DMS114 treated with DMSO at 0.1 percent for 48 hours (cell line): ENCODE data around the gene PDLIM7.

Experiments
- DNase-seq: peaks from one replicate; lab custom pipeline; 2025; ENCODE audit not compliant: unreplicated experiment; lab: John Stamatoyannopoulos, UW

Gene PDLIM7

GRCh38 chr5:177445917-177446199 is 51.5 kb downstream of the PDLIM7 start:
- no peak for DNase-seq

GRCh38 chr5:177445052-177445916 is 52.1 kb downstream of the PDLIM7 start:
- no peak for DNase-seq

- no peak for DNase-seq
Observed at GRCh38 chr5:177444106-177445051, 53.0 kb downstream of the PDLIM7 start.

DNA sequence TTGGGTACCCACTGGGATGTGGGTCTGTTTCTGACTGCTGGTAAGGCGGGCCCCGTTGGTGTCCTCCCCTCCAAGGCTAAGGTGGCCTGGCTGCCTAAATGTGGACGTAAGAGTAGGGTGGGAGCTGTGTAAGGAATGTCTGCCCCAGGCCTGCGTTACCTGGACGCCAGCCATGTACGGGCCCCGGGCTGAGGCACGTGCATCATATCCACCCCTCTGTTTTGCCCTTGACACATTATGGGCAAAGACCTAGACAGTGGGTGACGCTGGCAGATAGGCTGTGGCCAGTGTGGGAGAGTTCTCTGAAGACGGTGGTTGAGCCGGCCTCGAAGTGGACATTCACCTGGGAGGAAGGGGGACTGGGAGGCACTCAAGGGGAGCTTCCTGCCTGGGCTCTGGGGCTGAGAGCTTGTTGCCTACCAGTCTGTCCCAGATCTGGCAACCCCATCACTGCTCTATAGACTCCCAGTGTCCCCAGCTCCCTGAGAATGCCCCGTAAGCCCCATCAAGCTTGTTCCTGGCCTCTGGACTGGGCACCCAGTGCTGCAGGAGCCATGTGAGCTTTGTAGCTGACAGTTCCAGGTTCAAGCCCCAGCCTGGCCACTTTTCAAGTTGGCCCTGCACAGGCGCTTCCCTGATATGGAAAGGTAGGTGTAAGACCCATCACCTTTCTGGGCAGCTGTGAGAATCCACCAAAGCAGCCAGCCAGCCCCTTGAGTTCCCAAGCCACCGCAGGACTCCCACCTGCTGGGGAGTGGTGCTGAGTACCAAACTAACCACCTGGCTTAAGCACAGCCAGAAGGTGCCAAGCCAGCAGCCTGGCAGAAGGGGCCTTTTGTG is 54.0 kb downstream of the PDLIM7 start:
- DNase-seq = no peak

- DNase-seq = no peak
Observed at GRCh38 chr5:177442066-177442826, 55.2 kb downstream of the PDLIM7 start.

DNA sequence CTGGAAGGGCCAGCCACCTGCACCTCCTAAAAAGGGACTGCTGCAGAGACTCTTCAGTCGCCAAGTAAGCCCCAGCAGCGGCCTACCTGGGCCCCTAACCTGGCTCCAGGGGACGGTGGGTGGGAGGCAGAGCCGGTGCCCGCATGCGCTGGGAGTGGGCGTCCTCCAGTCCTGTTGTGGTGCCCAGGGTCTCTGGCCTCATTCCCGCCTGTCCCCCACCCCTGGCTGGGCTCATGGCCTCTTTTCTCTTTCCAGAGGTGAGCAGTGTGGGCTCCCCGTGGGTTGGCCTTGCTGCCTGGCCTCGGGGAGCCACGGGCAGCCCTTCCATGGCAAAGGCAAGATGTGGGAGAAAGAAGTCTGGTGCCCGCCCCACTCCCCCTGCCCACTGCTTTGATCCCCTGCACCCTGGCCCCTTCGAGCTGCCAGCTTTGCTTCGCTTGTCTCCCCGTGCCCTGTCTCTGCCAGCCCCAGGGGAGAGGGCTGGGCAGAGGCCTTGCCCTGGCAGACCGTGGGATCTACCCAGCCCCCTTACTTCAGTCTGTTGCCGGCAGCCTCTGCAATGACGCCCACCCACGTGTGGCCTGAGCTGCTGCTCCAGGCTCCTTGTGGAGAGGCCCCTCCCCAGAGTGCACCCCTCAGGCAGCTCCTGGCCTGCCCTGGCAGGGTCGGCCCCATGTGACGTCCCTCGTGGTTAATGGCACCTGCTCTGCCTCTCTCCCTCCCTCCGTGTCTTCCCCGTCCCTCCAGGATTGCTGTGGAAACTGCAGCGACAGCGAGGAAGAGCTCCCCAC is 56.2 kb downstream of the PDLIM7 start:
- no peak for DNase-seq

DNA sequence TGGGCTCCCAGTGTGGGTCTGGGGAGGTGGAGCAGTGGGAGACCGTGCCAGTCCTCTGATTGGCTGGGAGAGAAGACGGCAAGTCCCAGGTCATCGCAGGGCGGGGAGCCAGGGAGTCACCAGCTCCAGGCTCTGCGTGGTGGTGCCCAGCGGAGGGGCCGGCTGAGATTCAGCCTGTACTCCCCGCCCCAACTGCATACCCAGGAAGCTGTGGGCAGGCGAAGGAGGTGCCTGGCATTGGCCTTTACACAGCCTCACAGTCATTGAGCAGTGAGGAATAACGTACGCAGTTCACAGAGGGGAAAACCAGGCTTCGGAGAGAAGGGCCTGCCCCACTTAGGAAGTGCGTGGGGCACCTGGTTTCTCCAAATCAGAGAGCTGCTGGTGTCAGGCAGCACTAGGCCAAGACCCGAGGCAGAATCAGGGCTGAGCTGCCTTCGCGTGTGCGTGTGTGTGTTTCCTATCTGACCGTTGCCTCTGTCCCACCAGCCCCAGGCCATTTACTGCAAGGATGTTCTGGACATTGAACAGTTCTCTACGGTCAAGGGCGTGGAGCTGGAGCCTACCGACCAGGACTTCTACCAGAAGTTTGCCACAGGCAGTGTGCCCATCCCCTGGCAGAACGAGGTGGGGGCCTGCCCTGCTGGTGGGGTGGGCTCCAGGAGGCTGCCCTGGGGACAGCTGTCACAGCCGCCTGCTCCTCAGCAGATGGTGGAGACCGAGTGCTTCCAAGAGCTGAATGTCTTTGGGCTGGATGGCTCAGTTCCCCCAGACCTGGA is 57.0 kb downstream of the PDLIM7 start:
- DNase-seq = no peak

GRCh38 chr5:177439518-177440053 is 57.8 kb downstream of the PDLIM7 start:
- no peak for DNase-seq

DNA sequence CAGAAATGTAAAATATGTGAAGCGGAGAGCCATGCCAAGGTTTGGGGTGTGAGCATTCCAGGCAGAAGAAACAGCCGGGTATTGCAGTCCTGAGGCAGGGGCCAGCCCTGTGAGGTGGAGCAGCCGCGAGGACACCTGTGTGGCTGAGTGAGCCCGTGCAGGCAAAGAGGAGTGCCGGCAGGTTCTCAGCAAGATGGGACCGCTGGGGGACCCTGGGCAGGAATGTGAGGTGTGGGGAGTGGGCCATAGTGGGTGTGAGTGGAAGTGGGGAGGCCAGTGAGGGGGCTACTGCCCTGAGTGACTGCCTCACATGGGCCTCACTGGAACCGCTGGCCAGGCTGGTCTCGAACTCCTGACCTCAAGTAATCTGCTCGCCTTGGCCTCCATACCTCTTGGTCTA is 58.9 kb downstream of the PDLIM7 start:
- no peak for DNase-seq

DNA sequence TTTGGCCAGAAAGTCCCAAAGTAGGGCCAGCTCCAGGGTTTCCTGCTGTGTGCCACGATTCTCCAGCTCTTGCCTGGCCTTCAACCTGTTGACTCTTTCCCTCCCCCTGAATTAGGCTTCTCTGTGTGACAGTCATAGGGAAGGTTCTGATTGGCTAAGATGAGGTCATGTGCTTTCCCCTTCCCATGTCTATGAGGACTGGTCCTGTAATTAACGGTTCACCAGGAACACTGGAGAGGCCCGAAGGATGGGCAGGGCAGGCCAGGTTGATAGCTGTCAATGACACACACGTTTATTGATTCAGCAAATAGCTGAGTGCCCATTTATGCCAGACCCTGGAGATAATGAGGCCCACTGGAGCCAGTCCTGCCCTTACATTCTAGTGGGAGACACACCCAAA is 59.8 kb downstream of the PDLIM7 start:
- no peak for DNase-seq

DNA sequence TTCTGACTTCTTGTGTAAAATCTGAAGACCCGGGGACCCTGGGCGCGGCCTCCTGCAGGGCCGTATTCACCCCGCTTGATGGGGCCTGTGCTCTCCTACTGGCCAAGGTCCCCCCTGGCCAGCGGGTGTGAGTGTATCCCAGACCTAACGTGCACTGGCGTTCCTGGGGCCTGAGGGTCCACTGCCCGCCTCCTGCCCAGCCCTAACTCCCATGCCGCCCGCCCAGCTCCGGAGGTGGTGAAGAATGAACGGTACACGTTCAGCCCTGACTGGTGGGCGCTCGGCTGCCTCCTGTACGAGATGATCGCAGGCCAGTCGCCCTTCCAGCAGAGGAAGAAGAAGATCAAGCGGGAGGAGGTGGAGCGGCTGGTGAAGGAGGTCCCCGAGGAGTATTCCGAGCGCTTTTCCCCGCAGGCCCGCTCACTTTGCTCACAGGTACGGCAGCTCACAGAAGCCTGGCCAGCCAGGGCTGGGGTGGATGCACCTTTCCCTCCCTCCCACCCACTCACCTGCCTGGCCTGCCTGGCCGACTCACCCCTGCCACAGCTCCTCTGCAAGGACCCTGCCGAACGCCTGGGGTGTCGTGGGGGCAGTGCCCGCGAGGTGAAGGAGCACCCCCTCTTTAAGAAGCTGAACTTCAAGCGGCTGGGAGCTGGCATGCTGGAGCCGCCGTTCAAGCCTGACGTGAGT is 61.4 kb downstream of the PDLIM7 start:
- no peak for DNase-seq

DNA sequence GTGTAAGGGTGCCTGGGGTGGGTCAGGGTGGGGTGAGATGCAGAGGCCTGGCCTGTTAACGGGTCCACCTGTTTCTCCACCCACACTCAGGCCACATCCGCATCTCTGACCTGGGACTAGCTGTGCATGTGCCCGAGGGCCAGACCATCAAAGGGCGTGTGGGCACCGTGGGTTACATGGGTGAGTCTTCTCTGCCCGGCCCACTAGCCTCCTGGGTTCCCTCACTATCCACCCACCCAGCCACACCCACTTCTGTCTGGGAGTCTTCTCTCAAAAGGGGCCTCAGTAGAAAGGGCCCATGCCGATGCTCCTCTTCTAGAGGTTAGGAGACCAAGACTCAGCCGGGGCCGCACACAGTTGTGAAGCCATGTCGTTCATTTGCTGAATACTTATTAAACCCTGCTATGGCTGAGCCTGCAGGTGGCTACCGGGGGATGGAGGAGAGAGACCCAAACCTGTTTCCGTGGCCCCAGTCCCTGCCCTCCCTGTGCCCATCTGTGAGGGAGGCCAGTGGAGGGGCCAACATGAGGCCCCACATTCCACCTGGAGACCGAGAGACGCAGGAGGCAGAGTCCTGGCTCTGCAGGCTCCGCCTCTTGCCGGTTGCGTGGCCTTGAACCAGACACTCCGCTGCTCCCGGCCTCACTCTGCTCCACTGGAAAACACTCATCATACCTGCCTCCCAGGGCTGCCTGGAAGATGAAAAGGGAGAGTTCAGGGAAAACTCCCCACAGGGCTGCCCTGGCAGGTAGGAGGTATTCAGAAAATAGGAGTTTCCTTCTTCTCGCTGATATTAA is 62.3 kb downstream of the PDLIM7 start:
- DNase-seq = no peak

GRCh38 chr5:177434437-177434836 is 63.0 kb downstream of the PDLIM7 start:
- no peak for DNase-seq

DNA sequence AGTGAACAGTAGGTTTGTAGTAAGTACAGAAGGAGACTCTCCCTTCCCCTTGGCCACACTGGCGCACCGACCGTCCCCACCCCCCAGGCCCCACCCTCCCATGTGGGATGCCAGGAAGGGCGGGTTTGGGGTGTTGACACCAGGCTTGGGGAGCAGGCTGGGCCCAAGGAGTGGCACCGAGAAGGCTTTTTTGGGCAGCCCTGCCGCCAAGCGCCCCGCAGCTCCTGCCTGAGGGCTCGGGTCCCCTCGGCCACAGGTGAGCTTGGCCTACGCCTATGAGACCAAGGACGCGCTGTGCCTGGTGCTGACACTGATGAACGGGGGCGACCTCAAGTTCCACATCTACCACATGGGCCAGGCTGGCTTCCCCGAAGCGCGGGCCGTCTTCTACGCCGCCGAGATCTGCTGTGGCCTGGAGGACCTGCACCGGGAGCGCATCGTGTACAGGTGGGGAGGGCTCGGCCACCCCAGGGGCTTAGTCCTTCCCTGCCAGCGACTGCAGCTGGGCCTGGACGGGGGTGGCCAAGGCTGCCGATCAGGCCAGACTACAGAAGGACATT is 63.7 kb downstream of the PDLIM7 start:
- DNase-seq = no peak
